IPS-20b (cell line): Measurements from ENCODE around the gene CFAP46.
"Not testable (repeated sequence)": the region's sequence is repeated elsewhere in the genome, so short reads cannot be mapped to it uniquely, and the experiment has no call there.

Experiments used
- H3K27ac ChIP-seq: one replicate; pipeline ENCODE4 v1.5.1; 2013; ENCODE audit warnings: low read length
- H3K27me3 ChIP-seq: 2 replicates; pipeline ENCODE4 v1.6.1; 2013; ENCODE audit warnings: mild to moderate bottlenecking, low read length, inconsistent platforms; ENCODE audit not compliant: insufficient read depth
- H3K36me3 ChIP-seq: 2 replicates; pipeline ENCODE4 v1.6.1; 2013; ENCODE audit warnings: low read depth, mild to moderate bottlenecking, inconsistent platforms, low read length, moderate library complexity; ENCODE audit not compliant: insufficient read depth
- H3K4me1 ChIP-seq: 2 replicates; pipeline ENCODE4 v1.6.1; 2013; ENCODE audit warnings: mild to moderate bottlenecking, control low read depth, inconsistent platforms, low read length, moderate library complexity; ENCODE audit not compliant: insufficient read depth
- H3K4me3 ChIP-seq: 2 replicates; pipeline ENCODE4 v1.5.1; 2013; ENCODE audit warnings: mild to moderate bottlenecking, low read length, inconsistent platforms
- H3K9ac ChIP-seq: 2 replicates; pipeline ENCODE4 v1.6.1; 2013; ENCODE audit warnings: low read depth, mild to moderate bottlenecking, inconsistent platforms, low read length, moderate library complexity
- H3K9me3 ChIP-seq: 2 replicates; pipeline ENCODE4 v1.6.1; 2013; ENCODE audit warnings: mild to moderate bottlenecking, low read depth, low read length, inconsistent platforms; ENCODE audit not compliant: insufficient read depth

CFAP46 gene

GRCh38 chr10:132798403-132798802 lies 144.0 kb downstream of the CFAP46 start:
- Histone ChIP-seq H3K36me3 (no peaks in the 10 kb centered on the region), H3K4me3 (no peak overlapping the region), H3K27ac (no peak overlapping the region)

GRCh38 chr10:132797986-132798385 lies 144.4 kb downstream of the CFAP46 start:
- not testable (repeated sequence) for H3K27me3 ChIP-seq, H3K9me3 ChIP-seq, H3K4me3 ChIP-seq, H3K9ac ChIP-seq, H3K36me3 ChIP-seq, H3K27ac ChIP-seq, H3K4me1 ChIP-seq

More at GRCh38 chr10:132798403-132798802, 144.0 kb downstream of the CFAP46 start:
- Histone ChIP-seq H3K9me3 (no peaks in the 10 kb centered on the region), H3K9ac (no peak overlapping the region), H3K27me3 (peaks cover 5% of the 10 kb centered on the region; the same call in 1 of the 2 replicates), H3K4me1 (no peaks in the 10 kb centered on the region)

- Histone ChIP-seq H3K9ac (no peak overlapping the region), H3K9me3 (no peaks in the 10 kb centered on the region), H3K27me3 (peaks cover 5% of the 10 kb centered on the region; the same call in 1 of the 2 replicates), H3K4me1 (no peaks in the 10 kb centered on the region), H3K36me3 (no peaks in the 10 kb centered on the region), H3K4me3 (no peak overlapping the region), H3K27ac (no peak overlapping the region)
These were observed 145.5 kb downstream of the CFAP46 start for GRCh38 chr10:132796846-132797245.

GRCh38 chr10:132793871-132794849 lies 148.2 kb downstream of the CFAP46 start:
- no peaks in the 10 kb centered on the region for H3K9me3 ChIP-seq
- peaks cover 31% of the 10 kb centered on the region for H3K27me3 ChIP-seq
- no peaks in the 10 kb centered on the region for H3K36me3 ChIP-seq
- H3K27ac ChIP-seq = no peak overlapping the region
- no peak overlapping the region for H3K4me3 ChIP-seq
- no peak overlapping the region for H3K9ac ChIP-seq
- no peaks in the 10 kb centered on the region for H3K4me1 ChIP-seq

- H3K36me3 ChIP-seq = no peaks in the 10 kb centered on the region
- no peak overlapping the region for H3K9ac ChIP-seq
- H3K4me1 ChIP-seq = no peaks in the 10 kb centered on the region
- H3K4me3 ChIP-seq = no peak overlapping the region
- no peak overlapping the region for H3K27ac ChIP-seq
- H3K27me3 ChIP-seq = peaks cover 40% of the 10 kb centered on the region
- H3K9me3 ChIP-seq = no peaks in the 10 kb centered on the region
These were observed 149.2 kb downstream of the CFAP46 start for GRCh38 chr10:132793213-132793612.

GRCh38 chr10:132792796-132793195 lies 149.6 kb downstream of the CFAP46 start:
- H3K9me3 ChIP-seq = no peaks in the 10 kb centered on the region
- H3K27ac ChIP-seq = no peak overlapping the region
- H3K4me3 ChIP-seq = no peak overlapping the region
- H3K36me3 ChIP-seq = no peaks in the 10 kb centered on the region
- H3K9ac ChIP-seq = no peak overlapping the region
- peaks cover 45% of the 10 kb centered on the region for H3K27me3 ChIP-seq
- H3K4me1 ChIP-seq = no peaks in the 10 kb centered on the region

- H3K27me3 ChIP-seq = peaks cover 52% of the 10 kb centered on the region
- not testable (repeated sequence) for H3K4me1 ChIP-seq, H3K4me3 ChIP-seq, H3K9ac ChIP-seq, H3K27ac ChIP-seq, H3K9me3 ChIP-seq, H3K36me3 ChIP-seq
These were observed 150.3 kb downstream of the CFAP46 start for GRCh38 chr10:132792099-132792498.

GRCh38 chr10:132790934-132791829 lies 151.2 kb downstream of the CFAP46 start:
- H3K4me1 ChIP-seq = no peaks in the 10 kb centered on the region
- peaks cover 57% of the 10 kb centered on the region for H3K27me3 ChIP-seq
- no peak overlapping the region for H3K4me3 ChIP-seq
- no peak overlapping the region for H3K27ac ChIP-seq
- no peaks in the 10 kb centered on the region for H3K36me3 ChIP-seq
- no peak overlapping the region for H3K9ac ChIP-seq
- H3K9me3 ChIP-seq = no peaks in the 10 kb centered on the region

- H3K27ac ChIP-seq = no peak overlapping the region
- H3K9ac ChIP-seq = no peak overlapping the region
- peaks cover 60% of the 10 kb centered on the region for H3K27me3 ChIP-seq
- H3K9me3 ChIP-seq = no peaks in the 10 kb centered on the region
- H3K4me1 ChIP-seq = no peaks in the 10 kb centered on the region
- no peak overlapping the region for H3K4me3 ChIP-seq
- no peaks in the 10 kb centered on the region for H3K36me3 ChIP-seq
These were observed 151.9 kb downstream of the CFAP46 start for GRCh38 chr10:132790470-132790869.

GRCh38 chr10:132789659-132790148 lies 152.7 kb downstream of the CFAP46 start:
- Histone ChIP-seq H3K9me3 (no peaks in the 10 kb centered on the region), H3K27me3 (peaks cover 68% of the 10 kb centered on the region), H3K27ac (no peak overlapping the region), H3K4me3 (no peak overlapping the region), H3K4me1 (no peaks in the 10 kb centered on the region), H3K9ac (no peak overlapping the region), H3K36me3 (no peaks in the 10 kb centered on the region)

GRCh38 chr10:132788831-132789219 lies 153.5 kb downstream of the CFAP46 start:
- Histone ChIP-seq H3K36me3 (no peaks in the 10 kb centered on the region), H3K9ac (no peak overlapping the region), H3K27ac (no peak overlapping the region), H3K9me3 (no peaks in the 10 kb centered on the region), H3K4me1 (no peaks in the 10 kb centered on the region), H3K27me3 (peaks cover 76% of the 10 kb centered on the region), H3K4me3 (peak overlapping the region; percentile 42; the same call in 1 of the 2 replicates)
